ENCODE data around the gene UBE2J2.

GRCh38 chr1:1291548-1292441 lies 18.1 kb upstream of the UBE2J2 start:
- TF ChIP-seq TAF1 (IDR thresholded peaks at IDR 0.05; ENCODE audit: borderline replicate concordance, low read depth, low read length) (no peak), POLR2A (IDR thresholded peaks at IDR 0.05; ENCODE audit: low read depth, low read length) (no peak), POLR2AphosphoS5 (IDR thresholded peaks at IDR 0.05; ENCODE audit: low read depth, low read length) (no peak)
